BJ (cell line): ENCODE measurements around the gene FAM163A. TPM values are rescaled to one million over a fixed set of nuclear protein-coding genes. Genes with fewer than 3 reads are reported as not detected.

Experiments
- CTCF ChIA-PET: fragments of 350-600 bp; formaldehyde crosslinking; extraction: SDS; loops from one replicate; lab custom pipeline; 2021; ENCODE audit warnings: antibody characterized with exemption, inconsistent platforms; lab: Yijun Ruan, JAX
- POLR2A ChIA-PET: fragments of 300-600 bp; sonication (Branson Sonifier 250); formaldehyde crosslinking; extraction: SDS; loops from one replicate; lab custom pipeline; 2021; ENCODE audit warnings: antibody characterized with exemption; lab: Charles Lee
- DNase-seq: peaks from one replicate; pipeline ENCODE4 v3.0.0-alpha.2; 2011; ENCODE audit warnings: low read depth
- H3K27me3 ChIP-seq: 2 replicates; pipeline ENCODE4 v1.6.0; 2011; ENCODE audit warnings: low read length; ENCODE audit not compliant: control insufficient read depth, insufficient read depth
- H3K36me3 ChIP-seq: 2 replicates; pipeline ENCODE4 v1.5.1; 2011; ENCODE audit warnings: low read length; ENCODE audit not compliant: control insufficient read depth, insufficient read depth
- H3K4me3 ChIP-seq: 2 replicates; pipeline ENCODE4 v1.5.1; 2011; ENCODE audit warnings: low read depth, mild to moderate bottlenecking, control low read depth, low read length
- CTCF ChIP-seq: IDR thresholded peaks from 2 replicates; pipeline ENCODE4 v1.5.1; 2011; ENCODE audit warnings: low read depth, mild to moderate bottlenecking, control low read depth, inconsistent platforms, low read length, moderate library complexity; ENCODE audit not compliant: insufficient read depth
- polyA plus RNA-seq: library from polyadenylated mRNA; depleted of rRNA; stranded (reverse); fragments of >200 nt; gene quantifications from 2 replicates; pipeline ENCODE4 v1.2.3, GENCODE V29; 2011

Gene FAM163A
- polyA plus RNA-seq, 1 experiment, result not detected

GRCh38 chr1:179773264-179773663 lies 30.2 kb downstream of the FAM163A start:
- H3K27me3 ChIP-seq, result no peaks in the 10 kb centered on the region
- H3K4me3 ChIP-seq, result no peak overlapping the region
- CTCF ChIA-PET, result interaction anchor here (1.4 to 1.7 kb wide), 2 partner anchors 9 to 36 kb away, joined by 4 to 5 read pairs; no protein-coding TSS in a partner anchor
- TF ChIP-seq CTCF, result no peak
- DNase-seq, result no peak
- no peaks in the 10 kb centered on the region for H3K36me3 ChIP-seq
- POLR2A ChIA-PET, result no interaction called here

GRCh38 chr1:179774000-179774399 lies 30.9 kb downstream of the FAM163A start:
- CTCF ChIA-PET, result interaction anchor here (0.6 to 1.4 kb wide), 3 partner anchors 8 to 74 kb away, joined by 3 to 4 read pairs (median 4); no protein-coding TSS in a partner anchor

DNA sequence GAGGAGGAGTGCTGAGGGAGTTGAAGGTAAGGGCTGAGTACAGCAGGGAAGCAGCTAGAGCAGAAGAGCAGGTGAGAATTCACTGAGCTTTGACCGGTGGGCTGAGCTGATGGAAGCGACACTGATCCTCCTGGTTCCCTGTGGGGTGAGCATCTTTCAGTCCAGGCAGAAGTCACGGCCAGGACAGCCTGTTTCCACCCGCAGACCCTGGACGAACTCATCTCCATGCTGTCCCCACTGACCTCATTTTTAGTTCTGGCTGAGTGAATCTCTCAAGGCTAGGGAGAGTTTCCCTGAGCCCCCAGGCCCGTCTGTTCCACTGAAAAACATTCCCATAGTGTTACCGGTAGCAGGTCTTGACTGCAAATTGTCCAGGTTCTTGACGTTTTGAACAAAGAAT lies 31.5 kb downstream of the FAM163A start:
- no peak for DNase-seq
- ChIA-PET POLR2A (no interaction called here), CTCF (interaction anchor here (0.6 to 1.1 kb wide), 2 partner anchors 36 to 74 kb away, joined by 3 to 4 read pairs; no protein-coding TSS in a partner anchor)
- Histone ChIP-seq H3K4me3 (no peak overlapping the region), H3K27me3 (0 out of 2 replicates have a peak, but pooled peaks cover 2% of the 10 kb centered on the region), H3K36me3 (no peaks in the 10 kb centered on the region)
- no peak for TF ChIP-seq CTCF

More at GRCh38 chr1:179774000-179774399, 30.9 kb downstream of the FAM163A start:
- Histone ChIP-seq H3K27me3 (no peaks in the 10 kb centered on the region), H3K4me3 (no peak overlapping the region), H3K36me3 (no peaks in the 10 kb centered on the region)
- POLR2A ChIA-PET, result no interaction called here
- no peak for TF ChIP-seq CTCF
- no peak for DNase-seq

- Histone ChIP-seq H3K4me3 (no peak overlapping the region), H3K27me3 (0 out of 2 replicates have a peak, but pooled peaks cover 2% of the 10 kb centered on the region), H3K36me3 (no peaks in the 10 kb centered on the region)
- DNase-seq, result no peak
- TF ChIP-seq CTCF, result no peak
- ChIA-PET POLR2A (no interaction called here), CTCF (interaction anchor here (1.1 kb wide), 1 partner anchor 35 kb away, joined by 4 read pairs; no protein-coding TSS in a partner anchor)
These were observed 31.9 kb downstream of the FAM163A start for GRCh38 chr1:179775009-179775408.

DNA sequence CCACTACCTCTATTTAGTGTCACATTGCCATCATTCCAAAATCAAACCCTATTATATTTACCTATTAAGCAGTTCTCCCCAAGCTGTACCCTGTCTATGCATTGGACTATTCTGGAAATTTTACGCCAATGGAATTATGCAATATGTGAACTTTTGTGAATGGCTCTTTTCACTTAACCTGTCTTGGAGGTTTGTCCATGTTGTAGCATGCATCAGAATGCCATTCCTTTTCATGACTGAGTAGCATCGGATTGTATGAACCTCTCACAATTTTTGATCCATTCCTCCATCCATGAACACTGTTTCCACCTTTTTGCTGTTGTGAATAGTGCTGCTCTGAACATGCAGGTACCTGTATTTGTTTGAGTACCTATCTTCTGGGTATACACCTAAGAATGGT lies 33.7 kb downstream of the FAM163A start:
- Histone ChIP-seq H3K36me3 (no peaks in the 10 kb centered on the region), H3K4me3 (no peak overlapping the region), H3K27me3 (0 out of 2 replicates have a peak, but pooled peaks cover 2% of the 10 kb centered on the region)
- CTCF ChIA-PET, result interaction anchor here (1.0 kb wide), 2 partner anchors 38 to 71 kb away, joined by 4 to 5 read pairs; no protein-coding TSS in a partner anchor
- no peak for TF ChIP-seq CTCF
- DNase-seq, result no peak
- POLR2A ChIA-PET, result no interaction called here
